GM12875 (cell line): ENCODE measurements around the gene SH3PXD2A.

ENCODE experiments used
- H3K4me3 ChIP-seq: one replicate; pipeline ENCODE4 v1.5.1; 2011; ENCODE audit warnings: low read depth, low read length, control low read depth
- TF ChIP-seq, protein P1 (sequence below): IDR thresholded peaks from 2 replicates; pipeline ENCODE4 v1.5.1; 2011; ENCODE audit warnings: low read depth, mild to moderate bottlenecking, control low read depth, inconsistent platforms, low read length, moderate library complexity, borderline replicate concordance; ENCODE audit not compliant: insufficient read depth

Gene SH3PXD2A

DNA sequence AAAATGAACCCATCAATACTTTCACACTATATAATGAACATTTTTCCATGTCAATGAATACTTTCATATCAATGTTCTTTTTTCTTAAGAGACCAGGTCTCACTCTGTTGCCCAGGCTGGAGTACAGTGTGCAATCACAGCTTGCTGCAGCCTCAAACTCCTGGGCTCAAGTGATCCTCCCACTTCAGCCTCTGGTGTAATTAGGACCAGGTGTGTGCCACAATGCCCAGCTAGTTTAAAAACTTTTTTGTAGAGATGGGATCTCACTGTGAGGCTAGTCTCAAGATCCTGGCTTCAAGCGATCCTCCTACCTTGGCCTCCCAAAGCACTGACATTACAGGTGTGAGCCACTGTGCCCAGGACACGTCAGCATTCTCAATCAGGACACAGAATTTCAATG is 85.2 kb downstream of the SH3PXD2A start:
- TF ChIP-seq, protein P1, sequence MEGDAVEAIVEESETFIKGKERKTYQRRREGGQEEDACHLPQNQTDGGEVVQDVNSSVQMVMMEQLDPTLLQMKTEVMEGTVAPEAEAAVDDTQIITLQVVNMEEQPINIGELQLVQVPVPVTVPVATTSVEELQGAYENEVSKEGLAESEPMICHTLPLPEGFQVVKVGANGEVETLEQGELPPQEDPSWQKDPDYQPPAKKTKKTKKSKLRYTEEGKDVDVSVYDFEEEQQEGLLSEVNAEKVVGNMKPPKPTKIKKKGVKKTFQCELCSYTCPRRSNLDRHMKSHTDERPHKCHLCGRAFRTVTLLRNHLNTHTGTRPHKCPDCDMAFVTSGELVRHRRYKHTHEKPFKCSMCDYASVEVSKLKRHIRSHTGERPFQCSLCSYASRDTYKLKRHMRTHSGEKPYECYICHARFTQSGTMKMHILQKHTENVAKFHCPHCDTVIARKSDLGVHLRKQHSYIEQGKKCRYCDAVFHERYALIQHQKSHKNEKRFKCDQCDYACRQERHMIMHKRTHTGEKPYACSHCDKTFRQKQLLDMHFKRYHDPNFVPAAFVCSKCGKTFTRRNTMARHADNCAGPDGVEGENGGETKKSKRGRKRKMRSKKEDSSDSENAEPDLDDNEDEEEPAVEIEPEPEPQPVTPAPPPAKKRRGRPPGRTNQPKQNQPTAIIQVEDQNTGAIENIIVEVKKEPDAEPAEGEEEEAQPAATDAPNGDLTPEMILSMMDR, result no peak
- H3K4me3 ChIP-seq, result no peak overlapping the region

DNA sequence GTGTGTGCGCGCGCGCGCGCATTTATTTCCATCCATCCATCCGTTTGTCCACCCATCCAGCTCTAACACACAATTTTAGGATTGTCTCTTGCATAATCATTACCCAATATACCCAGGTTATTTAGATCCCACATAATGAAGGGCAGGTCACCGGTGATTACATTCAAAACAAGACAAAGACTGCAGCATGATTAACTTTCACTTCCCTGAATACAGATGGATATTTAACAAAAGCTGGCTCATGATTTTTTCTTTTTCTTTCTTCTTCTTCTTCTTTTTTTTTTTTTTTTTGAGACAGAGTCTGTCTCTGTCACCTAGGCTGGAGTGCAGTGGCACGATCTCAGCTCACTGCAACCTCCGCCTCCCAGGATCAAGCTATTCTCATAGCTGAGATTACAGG is 86.2 kb downstream of the SH3PXD2A start:
- TF ChIP-seq, protein P1, result no peak
- no peak overlapping the region for H3K4me3 ChIP-seq

DNA sequence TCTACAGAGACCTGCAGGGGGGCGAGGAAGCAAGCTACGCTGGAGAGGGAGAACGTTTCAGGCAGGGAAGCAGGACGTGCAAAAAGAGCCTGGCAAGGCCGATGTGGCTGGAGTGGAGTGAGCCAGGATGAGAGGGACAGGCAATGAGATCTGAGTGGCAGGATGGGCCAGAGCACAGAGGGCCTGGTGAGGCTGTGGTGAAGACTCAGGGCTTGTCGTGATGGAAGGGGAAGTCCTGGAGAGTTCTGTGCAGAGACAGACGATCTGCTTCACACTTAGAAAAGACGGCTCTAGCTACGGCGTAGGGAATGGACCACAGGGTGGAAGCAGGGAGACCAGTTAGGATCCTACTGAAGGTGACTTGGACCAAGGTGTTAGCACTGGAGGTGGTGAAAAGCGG is 87.0 kb downstream of the SH3PXD2A start:
- TF ChIP-seq, protein P1, result no peak
- no peak overlapping the region for H3K4me3 ChIP-seq

DNA sequence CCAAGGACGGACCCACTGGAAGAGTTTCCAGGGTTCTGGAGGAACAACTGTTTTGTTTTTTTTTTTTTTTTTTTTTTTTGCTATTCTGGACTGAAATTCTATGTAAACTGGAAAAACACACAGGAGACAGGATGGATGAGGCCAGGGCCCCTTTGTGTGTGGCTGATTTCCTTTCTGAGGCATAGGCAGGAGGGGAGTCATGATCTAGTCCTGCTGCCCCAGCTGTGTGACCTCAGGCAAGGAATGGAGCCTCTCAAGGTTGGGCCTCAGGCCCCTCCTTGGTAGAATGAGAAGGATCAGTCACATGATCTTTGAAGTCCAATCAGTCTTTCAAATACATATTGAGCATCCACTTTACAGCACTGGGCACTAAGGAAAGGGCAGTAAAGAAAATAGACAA is 87.6 kb downstream of the SH3PXD2A start:
- H3K4me3 ChIP-seq, result no peak overlapping the region
- TF ChIP-seq, protein P1, result no peak

DNA sequence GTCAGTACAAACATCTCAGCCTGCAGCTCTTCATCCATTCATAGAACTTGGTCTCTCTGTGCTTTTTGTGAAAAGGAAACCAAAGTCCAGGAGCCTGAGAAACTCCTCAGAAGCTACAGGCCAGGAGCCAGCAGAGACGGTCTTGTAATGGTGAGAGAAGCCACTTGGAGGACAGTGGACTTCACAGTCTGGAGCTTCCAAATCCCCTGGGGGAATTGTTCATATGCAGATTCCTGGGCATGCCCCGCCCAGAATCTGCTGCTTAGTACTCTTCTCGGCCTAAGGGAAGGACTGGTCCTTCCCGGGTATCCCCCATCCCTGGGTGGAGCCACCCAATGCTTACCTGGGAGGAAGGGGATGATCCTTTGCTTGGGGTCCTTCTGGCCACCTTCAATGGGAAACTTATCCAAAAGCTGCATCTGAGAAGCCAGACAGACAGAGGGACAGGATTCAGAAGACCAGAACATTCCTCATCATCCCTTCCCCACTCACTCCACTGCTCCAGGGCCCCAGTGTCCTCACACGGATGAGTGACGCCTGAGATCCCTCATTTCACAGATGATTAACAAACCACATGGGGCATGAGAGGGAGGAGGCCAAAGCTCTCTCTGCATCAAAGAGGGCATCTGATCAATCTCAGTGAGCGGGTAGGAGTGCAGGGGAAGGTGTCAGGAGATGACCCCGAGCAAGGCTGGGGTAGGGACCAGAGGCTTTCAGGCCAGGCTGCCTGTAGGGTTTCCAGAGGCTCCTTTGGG is 88.4 kb downstream of the SH3PXD2A start:
- H3K4me3 ChIP-seq, result no peak overlapping the region
- TF ChIP-seq, protein P1, result no peak

DNA sequence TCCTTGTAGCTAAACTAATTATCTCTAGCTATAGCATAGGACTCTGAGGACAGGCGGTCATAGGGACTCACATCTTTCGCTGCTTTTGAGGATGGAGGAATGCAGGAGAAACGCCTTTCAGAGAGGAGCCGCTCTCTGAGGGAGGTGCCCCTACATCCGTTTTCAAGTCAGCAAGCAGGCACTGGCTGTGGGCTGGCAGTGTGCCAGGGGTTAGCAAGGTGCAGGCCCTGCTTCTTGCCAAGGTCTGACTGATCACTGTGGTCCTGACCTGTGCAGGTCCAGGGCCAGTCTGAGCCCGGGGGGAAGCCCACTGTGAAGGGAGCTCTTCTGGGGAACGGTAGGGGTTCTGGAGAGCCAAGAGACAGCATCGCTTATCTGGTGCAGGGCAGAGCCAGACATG is 89.4 kb downstream of the SH3PXD2A start:
- no peak overlapping the region for H3K4me3 ChIP-seq
- TF ChIP-seq, protein P1, result no peak

DNA sequence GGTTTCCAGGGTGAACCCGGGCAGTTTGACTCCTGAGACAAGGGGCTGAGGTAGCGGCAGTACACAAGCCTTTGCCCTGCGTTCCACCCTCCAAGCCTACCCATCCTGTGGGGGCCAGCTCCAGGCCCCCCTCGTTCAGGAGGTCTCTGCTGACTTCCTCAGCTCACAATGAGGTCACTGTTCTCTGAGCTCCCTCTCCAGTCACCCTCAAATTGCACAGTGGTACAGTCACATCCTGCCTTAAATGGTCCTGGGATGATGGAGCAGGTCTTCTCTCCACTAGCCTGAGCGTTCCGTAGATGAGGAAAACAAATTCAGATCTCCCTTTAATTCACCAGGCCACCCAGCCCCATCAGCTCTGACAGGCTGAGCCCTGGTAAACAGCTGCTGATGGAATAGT is 90.2 kb downstream of the SH3PXD2A start:
- no peak overlapping the region for H3K4me3 ChIP-seq
- TF ChIP-seq, protein P1, result no peak
